ENCODE data around the gene TMEM167B. TPM values are rescaled to one million over a fixed set of nuclear protein-coding genes. Genes with fewer than 3 reads are reported as not detected.

The TMEM167B gene
- total and polyA plus RNA-seq, 2 of the 4 experiments (the other 2 are of a cell fraction), result 21.6 to 32.1 TPM

DNA sequence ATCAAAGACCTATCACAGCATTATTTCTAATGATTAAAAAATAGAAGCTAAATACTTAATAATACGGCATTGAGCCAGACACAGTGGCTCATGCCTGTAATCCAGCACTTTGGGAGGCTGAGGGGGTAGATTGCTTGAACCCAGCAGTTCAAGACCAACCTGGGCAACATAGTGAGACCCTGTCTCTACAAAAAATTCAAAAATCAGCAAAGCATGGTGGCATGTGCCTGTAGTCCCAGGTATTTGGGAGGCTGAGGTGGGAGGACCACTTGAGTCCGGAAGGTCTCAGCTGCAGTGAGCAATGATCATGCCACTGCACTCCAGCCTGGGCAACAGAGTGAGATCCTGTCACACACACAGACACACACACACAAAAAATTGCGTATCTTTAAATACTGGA, 25.4 kb upstream of the TMEM167B start:
- H3K9me1 ChIP-seq (ENCODE audit: insufficient read depth, low read length), result no peaks in the 10 kb centered on the region
- H3K9me3 ChIP-seq (ENCODE audit: control insufficient read depth, insufficient read depth, low read length), result no peaks in the 10 kb centered on the region
- H3K14ac ChIP-seq (replicated peaks; ENCODE audit: low read depth, low read length), result no peak overlapping the region
- no peak overlapping the region for H3K4ac ChIP-seq (ENCODE audit: low read depth, low read length)
- no peak overlapping the region for H2BK20ac ChIP-seq (ENCODE audit: low read depth, low read length)
- H2AK9ac ChIP-seq (replicated peaks; ENCODE audit: low read depth, low read length, poor library complexity), result no peak overlapping the region
- no peak for ATAC-seq (ENCODE audit: low read depth)
- WGBS, 2 experiments (ENCODE audit: extremely low coverage in 2 of 2, insufficient read length in 1 of 2), result no CpG with 5 or more reads among the region's 3 CpGs
- H3K27me3 ChIP-seq (ENCODE audit: control insufficient read depth, insufficient read depth, low read length), result no peaks in the 10 kb centered on the region
- H2BK15ac ChIP-seq (ENCODE audit: low read depth, low read length), result no peak overlapping the region
- no peak overlapping the region for H3K23ac ChIP-seq (ENCODE audit: low read depth, low read length)
- no peak for TF ChIP-seq MAFK (IDR thresholded peaks at IDR 0.05; ENCODE audit: low read depth, low read length)
- TF ChIP-seq ELK1 (IDR thresholded peaks at IDR 0.05; ENCODE audit: borderline replicate concordance, low read depth, low read length), result no peak
- TF ChIP-seq FOS (IDR thresholded peaks at IDR 0.05; ENCODE audit: low read depth, low read length), result no peak
- TF ChIP-seq POLR2A (IDR thresholded peaks at IDR 0.05; ENCODE audit: low read depth, low read length), result no peak
- TF ChIP-seq RFX5 (IDR thresholded peaks at IDR 0.05; ENCODE audit: low read depth, low read length), result no peak
- no peak for TF ChIP-seq CHD1 (IDR thresholded peaks at IDR 0.05; ENCODE audit: low read depth, low read length)
- TF ChIP-seq RAD21 (IDR thresholded peaks at IDR 0.05; ENCODE audit: low read length), result no peak
- TF ChIP-seq RCOR1 (IDR thresholded peaks at IDR 0.05; ENCODE audit: insufficient replicate concordance, low read length), result no peak
- TF ChIP-seq, protein P1, sequence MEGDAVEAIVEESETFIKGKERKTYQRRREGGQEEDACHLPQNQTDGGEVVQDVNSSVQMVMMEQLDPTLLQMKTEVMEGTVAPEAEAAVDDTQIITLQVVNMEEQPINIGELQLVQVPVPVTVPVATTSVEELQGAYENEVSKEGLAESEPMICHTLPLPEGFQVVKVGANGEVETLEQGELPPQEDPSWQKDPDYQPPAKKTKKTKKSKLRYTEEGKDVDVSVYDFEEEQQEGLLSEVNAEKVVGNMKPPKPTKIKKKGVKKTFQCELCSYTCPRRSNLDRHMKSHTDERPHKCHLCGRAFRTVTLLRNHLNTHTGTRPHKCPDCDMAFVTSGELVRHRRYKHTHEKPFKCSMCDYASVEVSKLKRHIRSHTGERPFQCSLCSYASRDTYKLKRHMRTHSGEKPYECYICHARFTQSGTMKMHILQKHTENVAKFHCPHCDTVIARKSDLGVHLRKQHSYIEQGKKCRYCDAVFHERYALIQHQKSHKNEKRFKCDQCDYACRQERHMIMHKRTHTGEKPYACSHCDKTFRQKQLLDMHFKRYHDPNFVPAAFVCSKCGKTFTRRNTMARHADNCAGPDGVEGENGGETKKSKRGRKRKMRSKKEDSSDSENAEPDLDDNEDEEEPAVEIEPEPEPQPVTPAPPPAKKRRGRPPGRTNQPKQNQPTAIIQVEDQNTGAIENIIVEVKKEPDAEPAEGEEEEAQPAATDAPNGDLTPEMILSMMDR (conservative IDR thresholded peaks at IDR 0.05; ENCODE audit: low read depth, low read length), result no peak
- no peak for TF ChIP-seq BHLHE40 (IDR thresholded peaks at IDR 0.05; ENCODE audit: low read depth, low read length)
- no peak for TF ChIP-seq SMC3 (IDR thresholded peaks at IDR 0.05; ENCODE audit: low read depth, low read length)
- intact Hi-C loops (cut with micrococcal nuclease) (no loop called here), in situ Hi-C loops (cut with MboI; ENCODE audit: low sequenced_read_pairs) (no loop called here), dilution Hi-C loops (cut with HindIII; ENCODE audit: low sequenced_read_pairs, unreplicated experiment) (no loop called here)
- H3K4me2 ChIP-seq (ENCODE audit: low read depth, low read length), result no peak overlapping the region
- H3K79me1 ChIP-seq (ENCODE audit: low read depth in 1 of 2, low read length in 2 of 2), result peaks cover 3 to 28% of the 10 kb centered on the region in 2 experiments
- no peak overlapping the region for H3K4me3 ChIP-seq (ENCODE audit: insufficient read depth, low read depth, low read length)
- peaks cover 31% of the 10 kb centered on the region for H3K36me3 ChIP-seq (ENCODE audit: control insufficient read depth, insufficient read depth, low read length)
- no peak overlapping the region for H3K18ac ChIP-seq (ENCODE audit: low read depth, low read length)
- H3K9ac ChIP-seq (ENCODE audit: low read depth, low read length), result no peak overlapping the region
- no TSS peak for BruUV-seq (replicated peaks)
- POLR2A ChIA-PET (ENCODE audit: unreplicated experiment), result no interaction called here
- DNase-seq, result no peak
- no peak overlapping the region for H4K8ac ChIP-seq (ENCODE audit: low read depth in 2 of 2, low read length in 2 of 2)
- H3K56ac ChIP-seq (ENCODE audit: extremely low read depth, insufficient read depth, low read length), result no peak overlapping the region
- no peak overlapping the region for H2AK5ac ChIP-seq (ENCODE audit: low read depth, low read length)
- no peak overlapping the region for H4K91ac ChIP-seq (ENCODE audit: insufficient read depth, low read depth, low read length)
- H4K5ac ChIP-seq (ENCODE audit: low read depth, low read length), result no peak overlapping the region
- no peak overlapping the region for H2BK120ac ChIP-seq (ENCODE audit: low read depth, low read length)
- no peaks in the 10 kb centered on the region for H3K4me1 ChIP-seq (ENCODE audit: control insufficient read depth, insufficient read depth, low read length)
- CTCF ChIA-PET, result no interaction called here
- no peak overlapping the region for H3K27ac ChIP-seq (ENCODE audit: insufficient read depth, low read length)
- H2AFZ ChIP-seq (replicated peaks; ENCODE audit: low read length, poor library complexity), result no peak overlapping the region
- no peak overlapping the region for H2BK5ac ChIP-seq (ENCODE audit: low read depth, low read length, poor library complexity, severe bottlenecking)
- peaks cover 31% of the 10 kb centered on the region for H4K20me1 ChIP-seq (ENCODE audit: insufficient read depth, low read length)
